A673 (cell line): Measurements from ENCODE around the gene OXCT2. TPM values are rescaled to one million over a fixed set of nuclear protein-coding genes. Genes with fewer than 3 reads are reported as not detected.

Experiments
- BruUV-seq: library from RNA; stranded (reverse); fragments of 400-500 nt; replicated peaks from 2 replicates; lab custom pipeline; 2021; lab: Mats Ljungman, UMichigan
- CTCF ChIA-PET: fragments of 300-600 bp; sonication (Branson Sonifier 250); formaldehyde crosslinking; loops from one replicate; lab custom pipeline; 2022; ENCODE audit warnings: antibody characterized with exemption; lab: Charles Lee
- POLR2A ChIA-PET: fragments of 300-600 bp; sonication (Branson Sonifier 250); formaldehyde crosslinking; loops from one replicate; lab custom pipeline; 2022; ENCODE audit warnings: antibody characterized with exemption; ENCODE audit not compliant: low non-redundant PET; lab: Charles Lee
- DNase-seq: peaks from one replicate; pipeline ENCODE4 v3.0.0-alpha.2; 2015; ENCODE audit warnings: low spot score
- H3K27ac ChIP-seq: fragments of 200-600 bp; sonication (generic); 2 replicates; pipeline ENCODE4 v1.5.1; 2016; ENCODE audit warnings: mixed run types, low read depth, mild to moderate bottlenecking, mixed read lengths, antibody characterized with exemption, low read length; ENCODE audit not compliant: poor library complexity, severe bottlenecking
- H3K27me3 ChIP-seq: fragments of 200-600 bp; sonication (generic); replicated peaks from 2 replicates; pipeline ENCODE4 v1.6.1; 2017; ENCODE audit warnings: mixed run types, low read depth, mild to moderate bottlenecking, mixed read lengths, antibody characterized with exemption, low read length; ENCODE audit not compliant: insufficient read depth, poor library complexity
- H3K36me3 ChIP-seq: fragments of 200-600 bp; sonication (generic); 2 replicates; pipeline ENCODE4 v1.6.1; 2016; ENCODE audit warnings: mixed run types, mild to moderate bottlenecking, mixed read lengths, antibody characterized with exemption, low read length; ENCODE audit not compliant: insufficient read depth, poor library complexity, severe bottlenecking
- H3K4me1 ChIP-seq: fragments of 200-600 bp; sonication (generic); 2 replicates; pipeline ENCODE4 v1.6.1; 2017; ENCODE audit warnings: mixed run types, mild to moderate bottlenecking, mixed read lengths, antibody characterized with exemption, low read length; ENCODE audit not compliant: insufficient read depth, poor library complexity, severe bottlenecking
- H3K4me3 ChIP-seq: fragments of 200-600 bp; sonication (generic); 2 replicates; pipeline ENCODE4 v1.5.1; 2016; ENCODE audit warnings: low read depth, mixed run types, mild to moderate bottlenecking, mixed read lengths, low read length; ENCODE audit not compliant: poor library complexity, severe bottlenecking
- H3K9me3 ChIP-seq: fragments of 200-600 bp; sonication (generic); 2 replicates; pipeline ENCODE4 v1.6.1; 2016; ENCODE audit warnings: mixed run types, low read depth, mild to moderate bottlenecking, mixed read lengths, antibody characterized with exemption, low read length; ENCODE audit not compliant: poor library complexity, severe bottlenecking
- EZH2 ChIP-seq: fragments of 200-600 bp; sonication (generic); IDR thresholded peaks from 2 replicates; pipeline ENCODE4 v1.6.1; 2017; ENCODE audit warnings: borderline replicate concordance, low read depth, mild to moderate bottlenecking, mixed read lengths, antibody characterized with exemption, low read length; ENCODE audit not compliant: poor library complexity, severe bottlenecking
- intact Hi-C: fragments of 100-400 bp; cut with micrococcal nuclease; formaldehyde crosslinking; loops from one replicate; pipeline ENCODE4 v1.10.0; 2022; ENCODE audit not compliant: unreplicated experiment
- total RNA-seq: library from RNA; stranded (reverse); gene quantifications from 2 replicates; pipeline ENCODE4 v1.2.3, GENCODE V29; 2021
- TF ChIP-seq, protein P1 (sequence below): fragments of 300-800, 200-600 bp; sonication (generic); conservative IDR thresholded peaks from 2 replicates; pipeline ENCODE4 v1.5.1; 2017; ENCODE audit warnings: low read depth, mild to moderate bottlenecking, antibody characterized with exemption, low read length, moderate library complexity, mixed read lengths

OXCT2 gene
- total RNA-seq, 1 experiment from 2014 or later: not detected

DNA sequence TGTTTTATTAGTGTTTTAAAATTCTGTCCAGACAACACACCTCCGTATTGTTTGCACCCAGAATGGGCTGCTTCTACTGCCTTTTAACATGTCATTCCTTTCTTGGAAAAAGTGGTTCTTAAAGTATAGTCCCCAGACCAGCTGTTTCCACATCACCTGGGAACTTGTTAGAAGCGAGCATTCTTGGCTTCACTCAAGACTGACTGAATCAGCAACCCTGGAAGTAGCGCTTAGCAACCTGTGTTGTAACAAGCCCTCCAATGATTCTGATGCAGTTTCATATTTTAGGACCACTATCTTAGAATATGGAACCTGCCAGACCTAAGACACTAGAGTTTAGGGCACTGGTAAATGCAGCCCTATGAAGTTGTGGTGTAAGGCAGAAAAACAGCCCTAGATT is 38.4 kb downstream of the OXCT2 start:
- H3K36me3 ChIP-seq: no peaks in the 10 kb centered on the region
- H3K4me1 ChIP-seq: no peaks in the 10 kb centered on the region
- no peak overlapping the region for H3K4me3 ChIP-seq
- CTCF ChIA-PET: no interaction called here
- no peak for DNase-seq
- H3K27ac ChIP-seq: no peak overlapping the region
- TF ChIP-seq, protein P1, sequence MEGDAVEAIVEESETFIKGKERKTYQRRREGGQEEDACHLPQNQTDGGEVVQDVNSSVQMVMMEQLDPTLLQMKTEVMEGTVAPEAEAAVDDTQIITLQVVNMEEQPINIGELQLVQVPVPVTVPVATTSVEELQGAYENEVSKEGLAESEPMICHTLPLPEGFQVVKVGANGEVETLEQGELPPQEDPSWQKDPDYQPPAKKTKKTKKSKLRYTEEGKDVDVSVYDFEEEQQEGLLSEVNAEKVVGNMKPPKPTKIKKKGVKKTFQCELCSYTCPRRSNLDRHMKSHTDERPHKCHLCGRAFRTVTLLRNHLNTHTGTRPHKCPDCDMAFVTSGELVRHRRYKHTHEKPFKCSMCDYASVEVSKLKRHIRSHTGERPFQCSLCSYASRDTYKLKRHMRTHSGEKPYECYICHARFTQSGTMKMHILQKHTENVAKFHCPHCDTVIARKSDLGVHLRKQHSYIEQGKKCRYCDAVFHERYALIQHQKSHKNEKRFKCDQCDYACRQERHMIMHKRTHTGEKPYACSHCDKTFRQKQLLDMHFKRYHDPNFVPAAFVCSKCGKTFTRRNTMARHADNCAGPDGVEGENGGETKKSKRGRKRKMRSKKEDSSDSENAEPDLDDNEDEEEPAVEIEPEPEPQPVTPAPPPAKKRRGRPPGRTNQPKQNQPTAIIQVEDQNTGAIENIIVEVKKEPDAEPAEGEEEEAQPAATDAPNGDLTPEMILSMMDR: no peak
- TF ChIP-seq EZH2: no peak
- no peaks in the 10 kb centered on the region for H3K9me3 ChIP-seq
- intact Hi-C loops: no loop called here
- POLR2A ChIA-PET: no interaction called here
- BruUV-seq: no TSS peak
- H3K27me3 ChIP-seq: peaks cover 43% of the 10 kb centered on the region

DNA sequence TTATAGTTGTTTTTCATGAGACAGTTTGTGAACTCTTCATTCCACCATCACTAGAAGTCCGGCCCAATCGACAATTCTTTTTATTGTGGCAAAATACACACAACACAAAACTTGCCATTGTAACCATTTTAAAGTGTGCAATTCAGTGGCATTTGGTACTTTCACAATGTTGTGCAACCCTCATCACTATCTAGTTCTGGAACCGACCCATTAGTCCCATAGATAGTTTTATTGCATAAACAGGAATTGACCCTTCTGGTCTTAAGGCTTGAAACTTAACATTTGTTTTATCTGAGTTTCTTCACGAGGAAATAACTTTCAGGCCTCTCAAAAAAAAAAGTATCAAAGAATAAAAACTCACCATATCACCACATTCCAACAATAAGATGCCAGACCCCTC is 41.3 kb downstream of the OXCT2 start:
- no TSS peak for BruUV-seq
- ChIA-PET CTCF (no interaction called here), POLR2A (interaction anchor here (0.6 kb wide), 1 partner anchor 84 kb away, joined by 3 read pairs; no protein-coding TSS in a partner anchor)
- no peak for TF ChIP-seq EZH2
- TF ChIP-seq, protein P1: no peak
- Histone ChIP-seq H3K9me3 (no peaks in the 10 kb centered on the region), H3K4me3 (no peak overlapping the region), H3K4me1 (no peaks in the 10 kb centered on the region), H3K36me3 (no peaks in the 10 kb centered on the region), H3K27ac (no peak overlapping the region), H3K27me3 (peaks cover 67% of the 10 kb centered on the region)
- intact Hi-C loops: no loop called here
- no peak for DNase-seq

DNA sequence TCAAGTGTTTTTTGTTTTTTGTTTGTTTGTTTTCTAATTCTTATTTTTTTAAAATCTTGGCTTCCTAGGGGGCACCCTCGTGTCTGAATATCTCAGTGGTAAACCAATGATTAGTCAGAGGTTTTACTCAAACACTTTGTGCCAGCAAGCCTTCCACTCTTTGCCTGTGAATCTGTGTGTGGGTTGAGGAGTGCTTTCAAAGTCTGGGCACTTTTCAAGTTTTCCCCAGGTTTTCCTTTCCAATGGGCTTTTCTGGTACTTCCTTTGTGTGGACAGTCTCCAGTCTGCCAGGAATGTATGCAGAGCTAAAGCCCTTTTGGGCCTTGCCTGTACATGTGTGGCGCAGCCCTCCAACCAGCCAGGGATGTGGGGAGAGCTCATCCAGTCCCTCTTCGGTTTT is 42.1 kb downstream of the OXCT2 start:
- POLR2A ChIA-PET: no interaction called here
- Histone ChIP-seq H3K4me3 (no peak overlapping the region), H3K36me3 (no peaks in the 10 kb centered on the region), H3K27me3 (peaks cover 74% of the 10 kb centered on the region), H3K9me3 (no peaks in the 10 kb centered on the region), H3K4me1 (no peaks in the 10 kb centered on the region), H3K27ac (no peak overlapping the region)
- intact Hi-C loops: no loop called here
- CTCF ChIA-PET: no interaction called here
- no peak for DNase-seq
- no TSS peak for BruUV-seq
- no peak for TF ChIP-seq EZH2
- TF ChIP-seq, protein P1: no peak
